ENCODE data around the gene KIF5A.

Gene KIF5A

GRCh38 chr12:57520053-57520818 lies 29.6 kb upstream of the KIF5A start, which contains the start of gene DDIT3:
DDIT3 (minus strand) TSS chr12:57520514; CDS start chr12:57517406, 3,108 bp downstream.
- peak; percentile 90 for DNase-seq (ENCODE audit: insufficient read length, low spot score)
- TF ChIP-seq SPI1 (IDR thresholded peaks at IDR 0.05; ENCODE audit: low read depth, low read length) = no peak
- TF ChIP-seq PAX5 (IDR thresholded peaks at IDR 0.05; ENCODE audit: insufficient read depth, low read length, severe bottlenecking) = peak; percentile 6
- peak; percentile 99 for TF ChIP-seq POLR2A (IDR thresholded peaks at IDR 0.05; ENCODE audit: low read depth, low read length)
- peak; percentile 92 for TF ChIP-seq POU2F2 (IDR thresholded peaks at IDR 0.05; ENCODE audit: low read depth, low read length)
- peak; percentile 99 for TF ChIP-seq POLR2AphosphoS5 (IDR thresholded peaks at IDR 0.05; ENCODE audit: low read depth, low read length)
- peak; percentile 96 for TF ChIP-seq TAF1 (IDR thresholded peaks at IDR 0.05; ENCODE audit: low read depth, low read length)
- FAIRE-seq = peak; percentile 26

GRCh38 chr12:57521525-57522010 lies 28.3 kb upstream of the KIF5A start:
- no peak for DNase-seq (ENCODE audit: insufficient read length, low spot score)

GRCh38 chr12:57522011-57522886 lies 27.6 kb upstream of the KIF5A start, which contains the start of gene MBD6:
MBD6 (plus strand) TSS chr12:57522824; CDS start chr12:57524304, 1,480 bp downstream.
- peak; percentile 98 for DNase-seq (ENCODE audit: insufficient read length, low spot score)
- FAIRE-seq = peak; percentile 93
- TF ChIP-seq POLR2AphosphoS5 (IDR thresholded peaks at IDR 0.05; ENCODE audit: low read depth, low read length) (peak; percentile 72; the same call in 1 of the 2 replicates), SPI1 (IDR thresholded peaks at IDR 0.05; ENCODE audit: low read depth, low read length) (peak; percentile 43; the same call in 1 of the 2 replicates), POU2F2 (IDR thresholded peaks at IDR 0.05; ENCODE audit: low read depth, low read length) (no peak), POLR2A (IDR thresholded peaks at IDR 0.05; ENCODE audit: low read depth, low read length) (peak; percentile 64; the same call in 1 of the 2 replicates), TAF1 (IDR thresholded peaks at IDR 0.05; ENCODE audit: low read depth, low read length) (peak; percentile 40; the same call in 1 of the 2 replicates), PAX5 (IDR thresholded peaks at IDR 0.05; ENCODE audit: insufficient read depth, low read length, severe bottlenecking) (peak; percentile 72)

More at GRCh38 chr12:57521525-57522010, 28.3 kb upstream of the KIF5A start:
- TF ChIP-seq SPI1 (IDR thresholded peaks at IDR 0.05; ENCODE audit: low read depth, low read length) = no peak
- TF ChIP-seq POLR2AphosphoS5 (IDR thresholded peaks at IDR 0.05; ENCODE audit: low read depth, low read length) = no peak
- TF ChIP-seq POLR2A (IDR thresholded peaks at IDR 0.05; ENCODE audit: low read depth, low read length) = no peak
- TF ChIP-seq PAX5 (IDR thresholded peaks at IDR 0.05; ENCODE audit: insufficient read depth, low read length, severe bottlenecking) = no peak
- no peak for TF ChIP-seq TAF1 (IDR thresholded peaks at IDR 0.05; ENCODE audit: low read depth, low read length)
- peak; percentile 28 for FAIRE-seq

- FAIRE-seq (peak; percentile 43), DNase-seq (ENCODE audit: insufficient read length, low spot score) (no peak)
Observed at GRCh38 chr12:57522887-57523705, 26.7 kb upstream of the KIF5A start.

GRCh38 chr12:57523706-57524614 lies 25.9 kb upstream of the KIF5A start:
- DNase-seq (ENCODE audit: insufficient read length, low spot score) (no peak), FAIRE-seq (peak; percentile 33)
- TF ChIP-seq POLR2A (IDR thresholded peaks at IDR 0.05; ENCODE audit: low read depth, low read length) (no peak), POLR2AphosphoS5 (IDR thresholded peaks at IDR 0.05; ENCODE audit: low read depth, low read length) (no peak), PAX5 (IDR thresholded peaks at IDR 0.05; ENCODE audit: insufficient read depth, low read length, severe bottlenecking) (no peak), SPI1 (IDR thresholded peaks at IDR 0.05; ENCODE audit: low read depth, low read length) (no peak), TAF1 (IDR thresholded peaks at IDR 0.05; ENCODE audit: low read depth, low read length) (no peak), POU2F2 (IDR thresholded peaks at IDR 0.05; ENCODE audit: low read depth, low read length) (no peak)

More at GRCh38 chr12:57522887-57523705, 26.7 kb upstream of the KIF5A start:
- TF ChIP-seq POLR2AphosphoS5 (IDR thresholded peaks at IDR 0.05; ENCODE audit: low read depth, low read length) (no peak), PAX5 (IDR thresholded peaks at IDR 0.05; ENCODE audit: insufficient read depth, low read length, severe bottlenecking) (no peak), TAF1 (IDR thresholded peaks at IDR 0.05; ENCODE audit: low read depth, low read length) (no peak), POU2F2 (IDR thresholded peaks at IDR 0.05; ENCODE audit: low read depth, low read length) (no peak), POLR2A (IDR thresholded peaks at IDR 0.05; ENCODE audit: low read depth, low read length) (no peak), SPI1 (IDR thresholded peaks at IDR 0.05; ENCODE audit: low read depth, low read length) (0 out of 2 replicates have a peak, but pooled peaks have one; percentile 10)

- TF ChIP-seq TAF1 (IDR thresholded peaks at IDR 0.05; ENCODE audit: low read depth, low read length) (no peak), PAX5 (IDR thresholded peaks at IDR 0.05; ENCODE audit: insufficient read depth, low read length, severe bottlenecking) (no peak), SPI1 (IDR thresholded peaks at IDR 0.05; ENCODE audit: low read depth, low read length) (no peak), POLR2A (IDR thresholded peaks at IDR 0.05; ENCODE audit: low read depth, low read length) (no peak), POLR2AphosphoS5 (IDR thresholded peaks at IDR 0.05; ENCODE audit: low read depth, low read length) (no peak)
- DNase-seq (ENCODE audit: insufficient read length, low spot score) = no peak
- no peak for FAIRE-seq
Observed at GRCh38 chr12:57524814-57525614, 24.8 kb upstream of the KIF5A start.
